Daoy (cell line): ENCODE data around the gene LEAP2. TPM values are rescaled to one million over a fixed set of nuclear protein-coding genes. Genes with fewer than 3 reads are reported as not detected.

Experiments used
- DNase-seq: peaks from one replicate; pipeline ENCODE4 v3.0.0-alpha.2; 2015; ENCODE audit warnings: low read depth
- total RNA-seq: library from RNA; depleted of rRNA; stranded (reverse); fragments of >200 nt; shearing (Covaris generic); gene quantifications from 2 replicates; pipeline ENCODE4 v1.2.3, GENCODE V29; 2014; rRNA removed

The LEAP2 gene
- 0.17 and 0.68 TPM in 2 replicates for total RNA-seq

- DNase-seq, result no peak
Observed at GRCh38 chr5:132873119-132873929, at the start of gene LEAP2. Gene LEAP2, plus strand, starts transcription at chr5:132873668. Its CDS starts 27 bp downstream, at chr5:132873695.

GRCh38 chr5:132824426-132824825, 49.0 kb upstream of the LEAP2 start:
- DNase-seq, result no peak

DNA sequence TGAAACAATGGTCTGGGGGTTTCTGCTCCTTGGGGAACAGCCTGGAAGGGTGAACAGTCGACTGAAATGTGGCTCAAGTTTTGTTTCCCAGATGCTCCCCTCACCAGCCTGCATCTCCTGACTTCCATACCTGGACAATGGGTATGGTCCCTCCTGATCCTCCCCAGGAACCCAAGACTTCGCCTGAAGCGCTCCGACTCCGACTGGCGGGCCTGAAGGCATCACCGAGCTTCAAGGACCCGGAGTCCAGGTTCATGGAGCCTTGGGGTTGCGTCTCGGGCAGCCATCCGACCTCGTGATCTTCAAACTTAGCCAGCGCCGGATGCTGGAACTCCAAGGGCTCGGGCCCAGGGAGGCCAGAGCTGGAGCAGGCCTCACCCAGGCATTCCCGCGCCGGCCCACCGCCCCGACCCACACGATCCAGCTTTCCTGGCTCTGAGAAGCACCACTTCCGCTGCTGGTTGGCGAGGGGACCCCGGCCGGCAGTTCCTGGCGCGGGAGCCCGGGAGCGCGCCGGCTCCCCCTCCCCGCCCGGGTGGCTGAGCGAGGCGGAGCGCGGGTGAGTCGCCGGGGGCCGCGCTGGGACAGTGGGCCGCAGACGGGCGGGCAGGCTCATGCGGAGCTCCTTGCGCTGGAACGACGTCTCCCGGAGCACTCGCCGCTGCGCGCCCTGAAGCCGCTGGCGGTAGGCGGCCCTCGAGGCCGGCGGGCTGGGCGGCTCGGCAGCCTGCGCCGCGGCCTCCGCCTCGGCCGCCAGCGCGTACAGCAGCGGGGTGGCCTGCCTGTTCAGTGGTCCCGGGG, 48.2 kb upstream of the LEAP2 start:
- DNase-seq, result no peak

- no peak for DNase-seq
Observed at GRCh38 chr5:132825834-132826391, 47.6 kb upstream of the LEAP2 start.

GRCh38 chr5:132826424-132827082, 46.9 kb upstream of the LEAP2 start:
- no peak for DNase-seq

GRCh38 chr5:132827943-132828673, 45.4 kb upstream of the LEAP2 start:
- no peak for DNase-seq

DNA sequence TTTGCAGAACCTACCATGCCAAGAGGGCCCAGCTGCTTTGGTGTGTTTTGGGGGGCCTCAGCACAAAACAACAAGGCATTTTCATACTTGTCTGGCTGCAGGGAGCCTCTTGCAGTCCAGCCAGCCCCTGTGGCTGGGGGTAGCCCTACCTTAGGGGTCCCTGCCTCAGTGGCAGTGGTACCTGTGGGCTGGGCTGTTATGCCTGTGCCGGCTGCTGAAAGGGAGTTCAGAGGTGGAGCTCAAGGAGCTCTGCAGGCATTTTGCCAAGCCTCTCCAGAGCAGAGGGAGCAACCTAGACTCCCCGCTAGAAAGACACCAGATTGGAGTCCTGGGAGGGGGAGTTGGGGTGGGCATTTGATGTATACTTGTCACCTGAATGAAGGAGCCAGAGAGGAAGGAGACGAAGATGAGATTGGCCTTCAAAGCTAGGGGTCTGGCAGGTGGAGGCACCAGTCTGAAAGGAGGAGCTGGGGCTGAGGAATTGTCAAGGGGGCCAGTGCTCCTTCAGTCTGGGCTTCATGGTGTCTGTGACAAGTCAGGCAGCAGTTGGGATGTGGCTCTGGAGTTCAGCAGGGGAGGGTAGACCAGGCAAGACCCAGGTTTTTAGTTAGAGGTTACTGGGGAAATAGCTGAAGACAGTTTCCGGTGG, 44.5 kb upstream of the LEAP2 start:
- no peak for DNase-seq

DNA sequence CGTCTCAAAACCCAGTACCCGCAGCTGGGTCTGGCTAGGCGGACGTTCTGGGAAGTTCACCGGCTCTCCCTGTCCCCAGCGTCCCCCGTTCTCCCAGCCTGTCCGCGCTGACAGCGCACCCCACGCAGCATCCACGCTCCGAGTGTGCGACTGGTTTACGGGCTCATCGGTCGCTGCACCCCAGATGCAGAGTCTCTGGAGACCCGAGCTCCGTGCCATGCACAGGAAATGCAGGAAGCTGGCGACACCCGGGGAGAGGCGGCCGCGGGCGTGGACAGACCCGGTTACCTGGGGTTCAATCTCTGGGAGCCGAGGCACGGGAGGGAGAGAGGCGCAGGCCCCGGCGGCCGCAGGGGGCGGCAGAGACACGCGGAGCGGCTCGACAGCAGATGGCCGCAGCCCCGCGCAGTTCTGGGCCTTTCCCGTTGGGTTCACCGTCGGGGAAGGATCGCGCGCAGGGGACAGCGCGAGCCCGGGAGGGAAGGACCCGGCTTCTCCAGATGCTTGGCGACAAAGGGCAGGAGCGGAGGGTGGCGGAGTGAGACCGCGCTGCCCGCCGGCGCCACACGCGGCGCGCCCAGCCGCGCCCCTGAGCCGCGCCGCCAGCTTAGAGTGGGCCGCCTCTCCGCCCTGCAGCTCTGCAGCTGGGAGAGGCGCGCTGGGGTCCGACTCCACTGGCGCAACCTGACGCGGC, 43.6 kb upstream of the LEAP2 start:
- peak; percentile 86 for DNase-seq

DNA sequence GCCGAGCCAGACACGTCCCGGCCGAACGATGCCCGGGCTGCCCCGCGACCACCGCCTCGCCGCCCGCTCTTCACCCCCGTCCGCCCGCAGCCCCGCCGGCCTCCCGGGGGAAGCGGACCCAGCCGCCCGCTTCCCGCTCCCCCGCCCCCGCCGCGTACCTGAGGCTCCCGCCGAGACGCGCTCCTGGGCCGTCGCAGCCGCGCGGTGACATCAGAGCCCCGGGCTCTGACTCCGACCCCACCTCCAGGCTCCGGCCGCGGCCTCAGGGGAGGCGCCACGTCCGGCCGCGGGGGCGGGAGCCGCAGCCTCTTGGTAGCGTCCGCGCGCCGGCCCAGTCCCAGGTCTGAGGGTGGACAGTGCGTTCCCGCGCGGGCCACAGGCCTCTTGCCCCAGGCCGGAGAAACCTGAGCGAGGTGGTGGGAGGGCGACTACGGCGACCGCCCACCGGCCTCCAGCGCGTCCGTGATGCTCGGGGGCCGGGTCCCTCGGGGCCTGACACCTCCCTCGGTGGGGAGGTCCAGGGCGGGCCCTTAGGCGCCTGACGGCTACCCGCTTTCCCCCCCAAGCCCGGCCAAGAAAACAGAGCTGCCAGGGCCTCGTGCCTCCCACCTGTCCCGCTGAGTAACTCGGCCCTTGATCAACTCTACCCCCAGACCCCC, 42.9 kb upstream of the LEAP2 start, which contains the start of gene SHROOM1:
SHROOM1 (minus strand) TSS at position 212 of the 659 bp plus-strand sequence. CDS start 4,507 bp downstream, outside the sequence.
- peak; percentile 70 for DNase-seq

DNA sequence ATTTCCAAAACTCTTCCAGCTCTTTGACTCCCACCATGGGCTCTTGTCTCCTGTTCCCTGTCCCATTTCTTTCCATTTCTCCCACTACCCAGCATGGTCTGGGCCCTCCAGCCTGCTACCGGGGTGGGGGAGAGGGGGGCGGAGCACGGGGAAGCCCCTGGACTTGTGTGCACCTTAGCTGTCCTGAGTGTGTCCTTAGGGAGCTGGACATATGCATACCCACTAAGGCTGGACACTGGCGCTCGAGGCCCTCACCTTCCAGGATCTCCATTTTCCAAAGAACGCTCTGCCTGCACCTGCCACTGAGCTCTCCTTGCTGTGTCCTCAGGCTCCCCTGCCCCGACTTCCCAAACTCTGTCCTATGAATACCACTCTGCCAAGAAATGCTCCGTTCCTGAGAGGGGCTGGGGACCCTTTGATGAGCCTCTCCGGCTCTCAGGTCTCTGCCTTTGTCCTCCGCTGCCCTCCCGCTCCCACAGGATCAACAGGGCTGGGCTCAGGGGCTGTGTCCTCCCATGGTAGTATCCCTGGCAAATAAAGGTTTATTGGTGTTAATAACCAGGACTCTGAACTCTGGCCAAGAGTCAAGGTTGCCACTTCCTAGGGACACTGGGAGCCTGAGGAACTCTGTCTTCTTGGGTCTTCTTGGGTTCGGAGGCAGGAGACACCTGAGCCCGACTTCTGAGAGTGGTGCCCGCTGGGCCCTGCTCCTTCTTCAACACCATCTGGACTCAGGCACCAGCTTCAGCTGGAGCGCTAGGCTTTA, 42.2 kb upstream of the LEAP2 start:
- no peak for DNase-seq

DNA sequence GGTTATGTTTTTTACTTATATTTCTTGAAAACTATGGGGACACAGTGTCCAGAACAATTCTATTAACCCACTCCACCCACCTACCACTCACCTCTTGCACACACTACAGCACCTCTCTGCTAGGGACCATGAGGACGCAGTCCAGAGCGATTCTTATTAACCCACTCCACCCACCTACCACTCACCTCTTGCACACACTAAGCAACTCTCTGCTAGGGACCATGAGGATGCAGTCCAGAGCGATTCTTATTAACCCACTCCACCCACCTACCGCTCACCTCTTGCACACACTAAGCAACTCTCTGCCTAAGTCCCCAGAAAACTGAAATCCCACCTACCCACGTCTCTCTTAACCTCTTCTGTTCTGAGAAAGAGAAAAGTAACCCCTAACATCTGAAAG, 40.9 kb upstream of the LEAP2 start:
- DNase-seq, result no peak

DNA sequence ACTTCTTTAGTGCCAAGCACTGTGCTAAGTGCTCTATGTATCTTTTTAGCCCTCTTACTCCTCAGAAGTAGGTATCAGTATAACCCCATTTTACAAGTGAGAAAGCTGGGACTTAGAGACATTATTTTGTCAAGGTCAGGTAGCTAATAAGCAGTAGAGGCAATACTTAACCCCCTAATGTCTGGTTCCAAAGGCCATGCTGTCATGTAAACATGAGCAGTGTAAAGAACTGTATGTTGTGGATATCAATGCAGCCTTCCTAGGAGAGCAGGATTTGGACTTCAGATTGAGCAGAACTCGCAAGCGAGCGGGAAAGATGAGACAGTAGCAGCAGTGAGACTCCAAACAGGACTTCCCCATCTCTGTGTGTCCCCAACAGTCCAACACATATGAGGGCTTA, 39.4 kb upstream of the LEAP2 start:
- no peak for DNase-seq

DNA sequence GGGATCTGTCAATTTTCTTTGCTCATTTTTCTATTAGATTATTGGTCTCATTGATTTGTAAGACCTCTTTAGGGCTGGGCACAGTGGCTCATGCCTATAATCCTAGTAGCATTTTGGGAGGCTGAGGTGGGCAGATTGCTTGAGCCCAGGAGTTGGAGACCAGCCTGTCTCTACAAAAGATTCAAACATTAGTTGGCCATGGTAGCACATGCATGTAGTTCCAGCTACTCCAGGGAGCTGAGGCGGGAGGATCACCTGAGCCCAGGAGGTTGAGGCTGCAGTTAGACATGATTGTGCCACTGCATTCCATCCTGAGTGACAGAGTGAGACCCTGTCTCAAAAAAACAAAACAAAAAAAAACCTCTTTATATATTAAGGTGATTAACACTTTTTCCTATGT, 36.6 kb upstream of the LEAP2 start:
- DNase-seq, result no peak

DNA sequence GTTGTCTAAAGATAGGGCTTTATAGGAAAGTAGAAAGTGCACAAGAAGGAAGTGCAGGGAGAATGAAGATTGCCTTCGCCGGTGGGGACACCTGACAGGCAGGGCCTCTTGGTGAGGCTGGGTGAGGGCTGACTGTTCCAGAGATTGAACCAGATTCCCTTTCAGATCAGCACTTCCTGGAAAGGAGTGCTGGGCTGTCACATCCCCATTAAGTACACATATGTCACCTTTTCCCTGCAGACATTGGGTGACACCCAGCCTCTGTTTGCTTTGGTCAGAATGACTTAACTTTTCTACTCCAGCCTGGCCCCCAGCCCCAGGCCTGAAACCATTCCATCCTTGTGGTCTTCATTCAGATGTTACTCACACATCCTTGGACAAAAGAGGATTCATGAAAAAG, 35.6 kb upstream of the LEAP2 start:
- DNase-seq, result no peak

- DNase-seq, result no peak
Observed at GRCh38 chr5:132838516-132839282, 34.8 kb upstream of the LEAP2 start.

- DNase-seq, result no peak
Observed at GRCh38 chr5:132839426-132840301, 33.8 kb upstream of the LEAP2 start.

- no peak for DNase-seq
Observed at GRCh38 chr5:132840313-132840712, 33.2 kb upstream of the LEAP2 start.
